Measurements from ENCODE around the gene RFWD3.

The RFWD3 gene

GRCh38 chr16:74617206-74617788 lies 49.4 kb downstream of the RFWD3 start:
- DNase-seq = no peak

GRCh38 chr16:74611721-74612120 lies 55.0 kb downstream of the RFWD3 start:
- DNase-seq = no peak

GRCh38 chr16:74608944-74609343 lies 57.7 kb downstream of the RFWD3 start:
- DNase-seq = no peak

DNA sequence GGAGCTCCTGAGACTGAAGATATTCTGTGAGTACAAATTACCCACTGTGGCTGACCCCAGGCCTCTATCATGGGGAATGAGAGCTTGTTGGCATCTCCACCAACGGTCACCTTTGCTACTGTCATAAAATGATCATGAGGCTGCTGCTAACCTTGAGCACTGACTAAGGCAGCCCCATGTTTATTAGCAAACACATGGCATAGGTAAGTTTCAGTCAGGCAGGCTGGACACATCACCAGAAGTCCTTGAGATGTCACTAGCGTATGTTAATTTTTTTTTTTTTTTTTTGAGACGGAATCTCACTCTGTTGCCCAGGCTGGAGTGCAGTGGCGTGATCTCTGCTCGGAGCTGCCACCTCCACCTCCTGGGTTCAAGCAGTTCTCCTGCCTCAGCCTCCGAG lies 58.3 kb downstream of the RFWD3 start:
- DNase-seq = no peak

DNA sequence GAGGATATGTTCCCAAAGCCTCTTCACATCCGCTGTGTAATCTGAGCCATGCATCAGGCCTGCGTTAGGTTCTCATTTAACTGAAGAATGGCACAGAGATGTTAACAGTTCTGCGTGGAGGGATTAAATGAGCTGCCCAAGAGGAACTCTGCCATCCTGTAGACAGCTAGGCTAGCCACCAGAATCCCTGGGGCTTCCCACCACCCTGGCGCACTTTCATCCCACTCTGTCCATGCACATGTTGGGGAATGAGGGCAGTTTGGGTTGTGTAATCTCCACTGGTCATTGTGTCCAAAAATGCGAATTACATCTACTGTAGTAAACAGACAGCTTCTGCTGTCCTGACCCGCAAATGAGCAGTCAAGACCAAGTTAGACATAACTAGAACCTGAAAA lies 58.7 kb downstream of the RFWD3 start:
- no peak for DNase-seq

DNA sequence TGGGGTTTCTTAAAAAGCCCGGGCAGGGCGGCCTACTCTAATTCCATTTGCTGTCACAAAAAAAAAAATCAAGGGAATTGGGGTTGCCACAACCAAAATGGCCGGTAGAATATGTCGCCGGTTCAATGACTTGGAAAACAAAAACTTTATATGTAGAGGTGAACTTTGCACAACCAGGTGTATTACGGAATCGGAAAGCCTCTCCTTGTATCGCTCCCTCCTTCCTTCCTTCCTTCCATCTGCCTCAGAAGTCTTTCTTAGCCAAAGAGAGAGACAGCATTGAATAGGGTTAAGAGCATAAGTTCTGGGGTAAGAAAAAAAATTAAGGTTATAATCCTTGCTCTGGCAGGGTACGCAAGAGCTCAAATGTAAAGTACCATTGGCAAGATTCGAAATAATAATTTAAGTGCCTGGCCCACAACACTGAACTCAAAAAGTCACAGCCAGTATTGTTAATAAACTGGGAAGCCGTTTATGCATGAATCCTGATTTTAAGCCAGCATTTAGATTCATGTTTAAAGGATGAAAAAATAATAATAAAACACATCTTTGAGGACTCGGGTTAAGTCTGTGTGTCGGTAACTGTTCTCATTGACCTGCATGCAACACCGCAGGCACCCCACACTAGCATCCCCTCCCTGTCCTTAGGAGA lies 59.2 kb downstream of the RFWD3 start:
- DNase-seq = no peak

DNA sequence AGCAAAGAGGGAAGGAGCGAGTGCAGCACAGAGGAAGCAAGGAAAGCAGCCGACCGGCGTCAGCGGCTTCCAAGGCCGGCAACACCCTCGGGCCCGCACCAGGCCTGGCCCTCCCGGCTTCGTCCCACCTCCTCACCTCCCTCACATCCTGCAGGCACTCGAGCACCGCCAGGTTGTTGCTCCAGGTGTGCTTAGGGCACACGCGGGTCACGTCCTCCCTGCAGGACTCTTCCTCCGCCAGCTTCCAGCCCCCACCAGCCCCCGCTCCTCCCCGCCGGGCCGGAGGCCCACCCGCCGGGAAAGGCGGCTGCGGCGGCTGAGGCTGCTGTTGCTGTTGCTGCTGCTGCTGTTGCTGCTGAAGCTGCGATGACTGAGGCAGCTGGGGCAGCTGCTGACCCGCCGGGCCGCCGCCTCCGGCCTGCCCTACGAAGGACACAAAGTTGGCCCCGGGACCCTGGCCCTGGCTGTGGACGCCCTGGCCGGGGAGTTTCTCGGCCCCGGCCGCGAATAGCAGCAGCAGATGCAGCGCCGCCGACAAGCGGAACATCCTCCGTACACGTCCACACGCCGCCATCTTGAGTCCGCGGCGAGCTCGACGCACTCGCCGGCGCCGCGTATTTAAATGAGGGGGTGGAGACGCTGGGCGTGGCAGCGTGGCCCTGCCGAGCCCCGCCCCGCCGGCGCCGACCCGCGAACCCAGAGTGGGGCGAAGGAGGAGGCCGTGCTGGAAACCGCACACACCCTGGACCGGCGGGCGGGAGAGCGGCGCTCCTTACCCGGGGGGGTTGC lies 60.0 kb downstream of the RFWD3 start, which contains the start of gene GLG1:
TSS of gene GLG1 (minus strand) at position 594 of the 789 bp plus-strand sequence. CDS start at position 574, 20 bp downstream.
- peak; percentile 57 for DNase-seq

GRCh38 chr16:74605746-74606520 lies 60.7 kb downstream of the RFWD3 start:
- DNase-seq = no peak

DNA sequence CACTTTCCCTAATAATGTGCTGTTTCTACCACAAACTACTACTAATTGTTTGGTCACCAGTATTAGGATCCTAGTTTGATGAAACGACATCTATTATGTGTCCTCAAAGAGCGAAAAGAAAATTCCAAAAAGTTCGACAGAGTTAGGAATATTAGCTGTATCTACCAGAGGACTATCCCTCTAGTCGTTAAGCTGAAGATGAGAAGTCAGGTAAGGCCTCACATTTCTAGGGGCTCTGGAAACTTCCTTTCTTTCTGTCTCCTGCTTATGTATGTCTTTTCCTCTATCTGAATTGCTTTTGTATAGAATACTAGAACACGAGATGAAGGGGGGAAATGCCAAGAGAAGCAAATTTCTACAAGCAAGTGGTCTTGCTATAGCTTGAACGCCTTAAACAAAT lies 61.3 kb downstream of the RFWD3 start:
- no peak for DNase-seq

DNA sequence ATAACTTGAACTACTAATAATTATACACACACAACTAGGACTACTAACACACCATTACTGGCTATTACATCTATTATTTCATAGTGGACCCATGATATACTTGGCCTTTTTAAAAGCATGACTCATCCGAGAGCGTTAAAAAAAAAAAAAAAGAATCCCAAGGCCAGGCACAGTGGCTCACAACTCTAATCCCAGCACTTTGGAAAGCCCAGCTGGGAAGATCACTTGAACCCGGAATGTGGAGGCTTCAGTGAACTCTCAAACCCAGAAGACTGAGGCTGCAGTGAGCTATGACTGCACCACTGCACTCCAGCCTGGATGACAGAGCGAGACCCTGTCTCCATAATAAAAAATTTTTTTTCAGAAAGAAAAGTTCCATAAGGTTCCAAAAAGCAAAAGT lies 62.8 kb downstream of the RFWD3 start:
- DNase-seq = no peak

GRCh38 chr16:74601126-74601871 lies 65.4 kb downstream of the RFWD3 start:
- DNase-seq = no peak

- no peak for DNase-seq
Observed at GRCh38 chr16:74596586-74596985, 70.1 kb downstream of the RFWD3 start.

GRCh38 chr16:74592847-74593246 lies 73.8 kb downstream of the RFWD3 start:
- DNase-seq = no peak

DNA sequence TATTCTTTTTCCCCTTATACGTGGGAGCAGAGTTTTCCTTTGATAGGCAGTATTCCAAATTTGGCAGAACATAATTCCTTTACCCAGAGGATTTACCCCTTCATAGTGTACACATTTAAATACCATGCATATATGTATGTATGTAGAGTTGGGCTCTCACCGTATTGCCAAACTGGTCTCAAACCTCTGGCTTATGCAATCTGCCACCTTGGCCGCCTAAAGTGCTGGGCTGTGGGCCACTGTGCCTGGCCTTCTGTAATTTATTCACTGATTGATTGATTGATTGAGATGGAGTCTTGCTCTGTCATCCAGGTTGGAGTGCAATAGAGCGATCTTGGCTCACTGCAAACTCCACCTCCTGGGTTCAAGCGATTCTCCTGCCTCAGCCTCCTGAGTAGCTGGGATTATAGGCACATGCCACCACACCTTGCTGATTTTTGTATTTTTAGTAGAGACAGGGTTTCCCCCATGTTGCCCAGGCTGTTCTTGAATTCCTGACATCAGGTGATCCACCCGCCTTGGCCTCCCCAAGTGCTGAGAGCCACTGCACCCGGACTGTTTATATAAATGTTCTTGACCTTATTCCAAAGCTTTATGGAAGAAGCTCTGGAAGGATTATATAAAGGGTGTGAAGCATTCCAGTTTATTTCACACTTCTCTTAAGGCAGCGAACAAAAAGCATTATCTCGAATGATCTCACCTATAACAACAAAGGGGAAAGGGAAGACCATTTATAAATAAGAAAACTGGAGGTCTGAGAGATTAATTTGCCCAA lies 74.6 kb downstream of the RFWD3 start:
- DNase-seq = no peak

GRCh38 chr16:74586948-74587347 lies 79.7 kb downstream of the RFWD3 start:
- no peak for DNase-seq

DNA sequence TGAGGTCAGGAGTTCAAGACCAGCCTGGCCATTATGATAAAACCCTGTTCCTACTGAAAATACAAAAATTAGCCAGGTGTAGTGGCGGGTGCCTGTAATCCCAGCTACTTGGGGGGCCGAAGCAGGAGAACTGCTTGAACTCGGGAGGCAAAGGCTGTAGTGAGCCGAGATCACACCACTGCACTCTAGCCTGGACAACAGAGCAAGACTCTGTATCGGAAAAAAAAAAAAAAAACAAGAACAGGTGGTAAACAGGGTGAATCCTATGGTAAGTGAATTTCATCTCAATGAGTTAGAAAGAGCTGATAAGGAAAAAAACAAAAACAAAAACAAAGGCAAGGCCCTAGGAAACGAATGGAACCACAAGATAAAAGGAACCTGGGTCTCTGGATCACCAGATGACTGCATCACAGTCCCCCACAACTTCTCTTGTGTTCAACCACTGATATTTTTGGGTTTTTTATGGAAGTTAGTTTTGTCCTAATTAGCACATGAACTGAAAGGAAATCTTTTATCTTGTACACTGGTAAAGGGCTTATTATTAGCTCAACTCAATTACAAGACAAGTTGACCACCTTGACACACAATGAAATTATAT lies 80.7 kb downstream of the RFWD3 start:
- DNase-seq = no peak

DNA sequence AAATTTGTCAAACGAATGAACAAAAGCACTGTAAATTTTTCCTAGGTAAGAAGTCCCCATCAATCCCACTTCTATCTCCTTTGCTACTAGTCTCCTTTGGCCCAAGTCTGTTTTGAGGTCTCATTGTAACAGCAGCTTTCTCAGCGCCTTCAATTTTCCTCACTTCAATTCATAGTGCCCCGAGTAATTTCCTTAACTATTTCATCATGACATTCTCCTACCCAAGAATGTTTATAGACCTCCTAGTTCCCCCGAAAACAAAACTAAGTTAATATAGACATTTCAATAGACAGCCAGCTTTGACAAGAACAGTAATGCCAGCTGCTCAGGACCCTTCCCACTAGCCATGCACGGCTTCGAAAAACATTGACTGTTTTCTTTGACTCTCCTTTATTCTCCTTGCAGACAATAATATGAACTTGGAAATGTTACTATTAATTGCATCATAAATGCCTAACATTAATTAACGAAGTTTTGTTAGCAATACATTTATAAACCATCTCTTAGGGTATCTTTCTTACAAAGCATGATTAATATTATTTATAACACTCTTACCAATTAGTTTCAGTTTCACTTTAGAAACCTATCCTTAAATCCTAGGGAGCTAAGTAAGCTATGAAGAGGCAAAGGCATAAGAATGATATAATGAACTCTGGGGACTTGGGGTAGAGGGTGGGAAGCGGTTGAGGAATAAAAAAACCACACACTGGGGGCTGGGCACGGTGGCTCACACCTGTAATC lies 82.6 kb downstream of the RFWD3 start:
- DNase-seq = no peak

- DNase-seq = no peak
Observed at GRCh38 chr16:74582970-74583369, 83.7 kb downstream of the RFWD3 start.

GRCh38 chr16:74580833-74581232 lies 85.8 kb downstream of the RFWD3 start:
- DNase-seq = no peak

DNA sequence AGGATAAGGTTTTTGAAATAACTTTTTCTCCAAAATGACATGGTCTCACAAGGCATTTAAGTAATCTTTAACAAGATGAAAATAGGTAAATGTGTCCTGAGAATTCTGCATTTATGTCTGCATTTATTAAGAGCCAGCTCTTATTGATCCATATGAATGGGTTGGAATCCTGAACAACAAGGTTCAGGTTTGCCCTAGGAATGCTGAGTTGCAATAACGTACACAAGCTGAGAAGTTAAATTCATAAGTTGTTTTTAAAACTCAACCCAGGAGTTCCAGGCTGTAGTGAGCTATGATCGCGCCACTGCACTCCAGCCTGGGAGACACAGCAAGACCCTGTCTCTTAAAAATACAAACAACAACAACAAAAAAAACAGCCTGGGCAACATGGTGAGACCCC lies 87.8 kb downstream of the RFWD3 start:
- no peak for DNase-seq

DNA sequence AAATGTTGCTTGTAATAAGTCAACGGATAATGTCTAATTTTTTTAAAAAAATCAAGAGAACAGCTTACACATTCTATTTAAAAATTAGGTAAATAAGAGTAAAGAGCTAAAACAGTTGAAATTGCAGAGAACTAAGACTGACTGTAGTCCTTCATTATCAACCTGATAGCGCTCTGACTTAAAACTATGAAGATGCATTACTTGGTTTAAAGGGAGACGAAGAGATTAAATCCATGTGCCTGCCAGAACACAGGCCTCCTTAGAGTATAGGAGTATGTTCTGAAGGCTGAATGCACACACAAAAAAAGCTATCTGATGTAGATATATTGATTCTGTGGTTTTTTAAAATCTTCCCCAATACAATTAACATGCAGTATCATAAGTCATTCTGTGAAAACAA lies 88.2 kb downstream of the RFWD3 start:
- DNase-seq = no peak
